Common myeloid progenitor, CD34-positive (primary cell): Measurements from ENCODE around the gene RAD51B.

Experiments used
- CTCF ChIA-PET: fragments of 350-600 bp; sonication (Branson Sonifier 250); formaldehyde crosslinking; loops from one replicate; lab custom pipeline; 2021; ENCODE audit warnings: antibody characterized with exemption; lab: Charles Lee
- POLR2A ChIA-PET: fragments of 350-600 bp; sonication (Branson Sonifier 250); formaldehyde crosslinking; loops from one replicate; lab custom pipeline; 2021; ENCODE audit warnings: antibody characterized with exemption; lab: Charles Lee
- DNase-seq, 3 donors: peaks; one replicate each; pipeline versions ENCODE4 v3.0.0 to v3.0.0-alpha.2; 2013
- H3K27ac ChIP-seq, 2 experiments: 1 replicate in 1 of 2; 2 replicates in 1 of 2; pipeline ENCODE4 v1.7.0; 2013; ENCODE audit warnings: inconsistent platforms in 2 of 2, low read length in 2 of 2, mild to moderate bottlenecking in 2 of 2, low read depth in 1 of 2, moderate library complexity in 1 of 2; ENCODE audit not compliant: severe bottlenecking in 2 of 2, insufficient read depth in 1 of 2, poor library complexity in 1 of 2
- H3K27me3 ChIP-seq, 5 experiments: replicated peaks in 2 of 5; 1 replicate in 3 of 5; 2 replicates in 2 of 5; pipeline versions ENCODE4 v1.6.1 to v1.7.0; 2013; ENCODE audit warnings: low read length in 4 of 5, mild to moderate bottlenecking in 2 of 5, moderate library complexity in 2 of 5, inconsistent platforms in 1 of 5; ENCODE audit not compliant: insufficient read depth in 5 of 5, control insufficient read depth in 4 of 5
- H3K36me3 ChIP-seq, 4 experiments: 1 replicate in 2 of 4; 2 replicates in 2 of 4; pipeline versions ENCODE4 v1.6.1 to v1.7.0; 2013; ENCODE audit warnings: low read length in 3 of 4, control low read depth in 1 of 4, mild to moderate bottlenecking in 1 of 4; ENCODE audit not compliant: control insufficient read depth in 4 of 4, insufficient read depth in 4 of 4
- H3K4me1 ChIP-seq, 4 experiments: 1 replicate in 3 of 4; 2 replicates in 1 of 4; pipeline versions ENCODE4 v1.6.1 to v1.7.1; 2013; ENCODE audit warnings: low read length in 3 of 4, mild to moderate bottlenecking in 3 of 4, control low read depth in 1 of 4, inconsistent platforms in 1 of 4, moderate library complexity in 1 of 4; ENCODE audit not compliant: control insufficient read depth in 4 of 4, insufficient read depth in 4 of 4; ENCODE audit errors: control extremely low read depth in 1 of 4
- H3K4me3 ChIP-seq, 7 experiments: 1 replicate in 4 of 7; 2 replicates in 3 of 7; pipeline versions ENCODE4 v1.5.1 to v1.7.0; 2013; ENCODE audit warnings: mild to moderate bottlenecking in 7 of 7, low read length in 6 of 7, moderate library complexity in 6 of 7, inconsistent platforms in 2 of 7, low read depth in 2 of 7, control low read depth in 1 of 7; ENCODE audit not compliant: insufficient read depth in 4 of 7, control insufficient read depth in 1 of 7; ENCODE audit errors: extremely low read depth in 1 of 7
- H3K9me3 ChIP-seq, 5 experiments: 1 replicate in 4 of 5; 2 replicates in 1 of 5; pipeline versions ENCODE4 v1.6.1 to v1.7.1; 2013; ENCODE audit warnings: low read length in 4 of 5, mild to moderate bottlenecking in 2 of 5, inconsistent platforms in 1 of 5, low read depth in 1 of 5, moderate library complexity in 1 of 5; ENCODE audit not compliant: control insufficient read depth in 4 of 5, insufficient read depth in 2 of 5; ENCODE audit errors: control extremely low read depth in 1 of 5
- whole genome bisulfite sequencing: methylation state at CpG from one replicate; pipeline ENCODE4 v1.1.5; 2013; ENCODE audit not compliant: insufficient coverage; 5-methylcytosine and 5-hydroxymethylcytosine counted together

The RAD51B gene

DNA sequence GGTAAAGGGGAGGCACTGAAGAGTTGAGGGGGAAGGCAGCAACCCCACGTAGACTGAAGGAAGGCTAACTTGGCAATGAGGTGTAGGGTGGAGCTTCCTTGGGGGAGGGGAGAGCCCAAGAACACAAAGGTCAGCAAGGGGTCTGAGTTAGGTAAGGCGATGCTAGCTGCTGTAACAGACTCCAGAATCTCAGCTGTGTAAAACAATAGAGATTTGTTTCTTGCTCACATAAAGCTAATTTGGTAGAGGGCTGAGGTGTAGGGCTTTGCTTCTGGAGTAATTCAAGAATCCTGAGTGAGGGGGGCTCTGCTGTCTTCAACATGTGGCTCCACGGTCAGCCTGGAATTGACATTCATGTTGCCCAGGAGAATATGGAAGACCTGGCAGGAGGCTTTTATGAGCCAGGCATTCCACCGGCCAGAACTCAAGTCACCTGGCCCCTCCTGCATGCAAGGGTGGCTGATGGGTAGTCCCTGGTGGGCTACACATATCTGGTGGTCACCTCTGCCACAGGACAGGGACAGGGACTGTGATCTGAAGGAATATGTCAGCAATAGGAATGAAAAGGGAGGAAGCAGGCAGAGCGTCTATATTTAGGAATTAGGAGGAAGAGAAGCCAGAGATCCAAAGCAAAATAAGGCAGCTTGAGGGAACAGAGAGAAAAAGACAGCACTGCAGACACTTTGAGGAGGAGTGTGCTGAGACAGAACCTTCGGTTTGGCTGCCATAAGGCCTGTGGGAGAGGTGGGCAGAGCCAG, 819.6 kb downstream of the RAD51B start:
- 100% methylated on average over 5 of the region's 6 CpGs for WGBS
- POLR2A ChIA-PET, result interaction anchor here (1.0 kb wide), 1 partner anchor 28 kb away, joined by 3 read pairs; no protein-coding TSS in a partner anchor
- DNase-seq, result no peak

GRCh38 chr14:68639758-68640574, 820.4 kb downstream of the RAD51B start:
- POLR2A ChIA-PET, result interaction anchor here (1.0 kb wide), 1 partner anchor 27 kb away, joined by 3 read pairs; no protein-coding TSS in a partner anchor
- CTCF ChIA-PET, result interaction anchor here (1.2 kb wide), 1 partner anchor 15 kb away, joined by 3 read pairs; no protein-coding TSS in a partner anchor
- Histone ChIP-seq H3K9me3 (peaks cover 0 to 16% (median 5%) of the 10 kb centered on the region in 5 experiments), H3K36me3 (no peaks in the 10 kb centered on the region), H3K27ac (no peak overlapping the region), H3K4me1 (peaks cover 0 to 8% (median 6%) of the 10 kb centered on the region in 4 experiments), H3K4me3 (no peak overlapping the region), H3K27me3 (no peaks in the 10 kb centered on the region)
- DNase-seq, result no peak
- WGBS, result 100% methylated on average over 7 of the region's 10 CpGs

More for the DNA sequence above, 819.6 kb downstream of the RAD51B start:
- Histone ChIP-seq H3K9me3 (peaks cover 0 to 16% (median 5%) of the 10 kb centered on the region in 5 experiments), H3K4me1 (peaks cover 0 to 8% (median 6%) of the 10 kb centered on the region in 4 experiments), H3K36me3 (no peaks in the 10 kb centered on the region), H3K27ac (no peak overlapping the region), H3K4me3 (no peak overlapping the region), H3K27me3 (no peaks in the 10 kb centered on the region)
- CTCF ChIA-PET, result interaction anchor here (1.0 to 1.7 kb wide), 4 partner anchors 11 to 47 kb away, joined by 3 to 12 read pairs (median 3); no protein-coding TSS in a partner anchor

- Histone ChIP-seq H3K9me3 (peaks cover 0 to 16% (median 5%) of the 10 kb centered on the region in 5 experiments), H3K4me3 (no peak overlapping the region), H3K4me1 (peaks cover 0 to 5% (median 3%) of the 10 kb centered on the region in 4 experiments), H3K36me3 (no peaks in the 10 kb centered on the region), H3K27ac (no peak overlapping the region), H3K27me3 (no peaks in the 10 kb centered on the region)
- DNase-seq, result no peak
- WGBS, result 100% methylated on average over 2 of the region's 2 CpGs
- ChIA-PET POLR2A (no interaction called here), CTCF (interaction anchor here (0.9 to 2.0 kb wide), 4 partner anchors 11 to 146 kb away, joined by 3 to 7 read pairs (median 4); no protein-coding TSS in a partner anchor)
Observed at GRCh38 chr14:68643673-68644072, 824.1 kb downstream of the RAD51B start.

DNA sequence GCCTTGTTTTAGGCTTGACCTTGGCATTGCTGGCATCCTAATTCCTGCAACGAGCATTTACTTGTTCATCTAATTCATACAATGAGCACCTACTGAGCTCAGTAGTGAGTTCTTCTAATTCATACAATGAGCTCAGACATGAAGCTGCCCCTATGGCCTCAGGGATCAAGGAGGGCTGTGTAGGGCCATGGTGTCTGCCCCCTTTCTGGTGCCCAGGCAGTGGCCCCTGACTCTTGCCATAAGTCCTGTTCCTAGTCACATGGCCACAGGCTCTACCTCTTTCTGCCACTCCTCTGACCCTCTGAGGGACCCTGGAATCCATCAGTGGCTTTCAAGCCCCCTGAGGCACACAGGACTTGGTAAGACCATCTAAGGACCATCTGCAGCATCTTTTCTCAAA, 824.5 kb downstream of the RAD51B start:
- Histone ChIP-seq H3K36me3 (no peaks in the 10 kb centered on the region), H3K4me3 (no peak overlapping the region), H3K9me3 (peaks cover 0 to 16% (median 5%) of the 10 kb centered on the region in 5 experiments), H3K27me3 (no peaks in the 10 kb centered on the region), H3K4me1 (peaks cover 0 to under 1% (median 0%) of the 10 kb centered on the region in 4 experiments), H3K27ac (no peak overlapping the region)
- WGBS, result 100% methylated on average over 1 of the region's 1 CpG
- ChIA-PET POLR2A (no interaction called here), CTCF (interaction anchor here (0.9 to 2.0 kb wide), 2 partner anchors 12 to 145 kb away, joined by 3 to 7 read pairs; no protein-coding TSS in a partner anchor)
- no peak for DNase-seq

DNA sequence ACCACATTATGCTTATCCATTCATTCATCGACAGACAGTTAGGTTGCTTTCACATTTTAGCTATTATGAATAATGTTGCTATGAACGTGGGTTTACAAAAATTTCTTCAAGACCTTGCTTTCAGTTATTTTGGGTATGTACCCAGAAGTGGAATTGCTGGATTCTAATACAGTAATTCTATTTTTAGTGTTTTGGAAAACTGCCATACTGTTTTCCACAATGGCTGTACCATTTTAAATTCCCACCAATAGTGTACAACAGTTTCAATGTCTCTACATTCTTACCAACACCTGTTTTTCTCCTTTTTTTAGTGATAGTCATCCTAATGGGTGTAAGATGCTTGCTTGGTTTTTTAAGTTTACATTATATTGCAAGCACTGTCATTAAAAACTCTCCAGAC, 825.8 kb downstream of the RAD51B start:
- CTCF ChIA-PET, result interaction anchor here (0.6 kb wide), 1 partner anchor 9 kb away, joined by 3 read pairs; no protein-coding TSS in a partner anchor
- no CpG with 5 or more reads among the region's 2 CpGs for WGBS
- no peaks in the 10 kb centered on the region for H3K4me1 ChIP-seq
- H3K27ac ChIP-seq, result no peak overlapping the region
- H3K27me3 ChIP-seq, result no peaks in the 10 kb centered on the region
- H3K4me3 ChIP-seq, result no peak overlapping the region
- DNase-seq, result no peak
- H3K36me3 ChIP-seq, result no peaks in the 10 kb centered on the region
- POLR2A ChIA-PET, result no interaction called here
- H3K9me3 ChIP-seq, result peaks cover 0 to 16% (median 5%) of the 10 kb centered on the region in 5 experiments

DNA sequence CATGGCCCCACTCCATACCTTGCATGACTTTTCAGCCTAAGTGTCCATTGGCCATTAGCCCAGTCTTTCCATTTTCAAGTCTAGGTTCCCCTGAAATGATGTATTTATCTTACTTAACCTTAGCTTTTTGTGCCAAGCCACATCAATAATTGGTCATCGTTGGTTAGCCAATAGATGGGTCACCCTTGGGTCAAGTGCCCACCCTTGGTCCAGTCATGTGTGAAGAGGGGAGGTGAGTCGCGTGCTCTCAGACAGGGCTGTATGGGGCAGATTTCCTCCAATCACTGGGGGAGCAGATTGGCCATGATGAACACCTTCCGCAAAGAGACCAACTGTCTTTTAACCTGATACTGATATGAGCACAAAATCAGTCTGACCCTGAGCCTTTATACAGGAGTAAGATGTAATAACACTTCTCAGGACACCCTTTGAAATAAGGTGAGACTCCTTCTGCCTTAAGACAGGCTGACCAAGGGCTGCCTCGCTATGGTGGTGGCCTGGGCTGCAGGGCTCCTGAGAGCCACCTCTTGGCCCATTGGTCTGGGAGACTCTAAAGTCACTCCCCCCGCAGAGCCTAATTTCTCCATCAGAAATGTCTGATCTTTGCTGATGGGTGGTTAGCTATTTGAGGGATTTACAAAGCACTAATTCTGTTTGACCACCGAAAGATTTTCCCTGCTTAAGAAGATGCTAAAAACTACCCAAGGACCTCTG, 830.1 kb downstream of the RAD51B start:
- H3K4me3 ChIP-seq, result no peak overlapping the region
- H3K36me3 ChIP-seq, result no peaks in the 10 kb centered on the region
- no peak overlapping the region for H3K27ac ChIP-seq
- no peak for DNase-seq
- 100% methylated on average over 4 of the region's 7 CpGs for WGBS
- ChIA-PET POLR2A (no interaction called here), CTCF (interaction anchor here (0.9 to 1.9 kb wide), 3 partner anchors 12 to 33 kb away, joined by 3 to 6 read pairs (median 4); no protein-coding TSS in a partner anchor)
- peaks cover 2 to 31% (median 17%) of the 10 kb centered on the region in 4 experiments for H3K4me1 ChIP-seq
- no peaks in the 10 kb centered on the region for H3K9me3 ChIP-seq
- no peaks in the 10 kb centered on the region for H3K27me3 ChIP-seq
